Activated CD8-positive, alpha-beta T cell treated with anti-CD3 and anti-CD28 coated beads for 36 hours (primary cell): Measurements from ENCODE around the gene TYRO3. TPM values are rescaled to one million over a fixed set of nuclear protein-coding genes. Genes with fewer than 3 reads are reported as not detected.

Experiments used
- ATAC-seq: fragments of 200-7000 bp; cut with Tn5 transposase; one replicate; pipeline ENCODE4 v1.10.0; 2021; ENCODE audit warnings: mild to moderate bottlenecking, moderate library complexity
- CTCF ChIA-PET: fragments of 350-600 bp; sonication (Branson Sonifier 250); formaldehyde crosslinking; loops from one replicate; lab custom pipeline; 2021; ENCODE audit warnings: antibody characterized with exemption; lab: Charles Lee
- POLR2A ChIA-PET: fragments of 350-600 bp; sonication (Branson Sonifier 250); formaldehyde crosslinking; loops from one replicate; lab custom pipeline; 2021; ENCODE audit warnings: antibody characterized with exemption; lab: Charles Lee
- DNase-seq: peaks from one replicate; pipeline ENCODE4 v3.0.0-alpha.2; 2020
- H3K27ac Mint-ChIP-seq: one replicate; pipeline ENCODE4 v1.8.0; 2021; ENCODE audit warnings: mild to moderate bottlenecking, mixed read lengths
- H3K27me3 Mint-ChIP-seq: one replicate; pipeline ENCODE4 v1.8.0; 2021; ENCODE audit warnings: mixed read lengths
- H3K36me3 Mint-ChIP-seq: one replicate; pipeline ENCODE4 v1.8.0; 2021; ENCODE audit warnings: low read depth, mixed read lengths
- H3K4me1 Mint-ChIP-seq: one replicate; pipeline ENCODE4 v1.8.0; 2021; ENCODE audit warnings: low read depth, mixed read lengths
- H3K4me3 Mint-ChIP-seq: one replicate; pipeline ENCODE4 v1.8.0; 2021; ENCODE audit warnings: mild to moderate bottlenecking, moderate library complexity, mixed read lengths
- H3K9me3 Mint-ChIP-seq: one replicate; pipeline ENCODE4 v1.8.0; 2021; ENCODE audit warnings: mixed read lengths
- CTCF ChIP-seq: fragments of 200-600 bp; IDR thresholded peaks from one replicate; pipeline ENCODE4 v1.8.0; 2022; ENCODE audit warnings: antibody characterized with exemption, mild to moderate bottlenecking
- intact Hi-C: fragments of 100-400 bp; cut with micrococcal nuclease; formaldehyde crosslinking; loops from one replicate; pipeline ENCODE4 v1.10.0; 2022
- total RNA-seq, 2 experiments: library from RNA; stranded (reverse); gene quantifications; one replicate each; pipeline ENCODE4 v1.2.3, GENCODE V29; 2021

Gene TYRO3
- total RNA-seq, 2 experiments from 2014 or later: 0.67 to 1.3 TPM

DNA sequence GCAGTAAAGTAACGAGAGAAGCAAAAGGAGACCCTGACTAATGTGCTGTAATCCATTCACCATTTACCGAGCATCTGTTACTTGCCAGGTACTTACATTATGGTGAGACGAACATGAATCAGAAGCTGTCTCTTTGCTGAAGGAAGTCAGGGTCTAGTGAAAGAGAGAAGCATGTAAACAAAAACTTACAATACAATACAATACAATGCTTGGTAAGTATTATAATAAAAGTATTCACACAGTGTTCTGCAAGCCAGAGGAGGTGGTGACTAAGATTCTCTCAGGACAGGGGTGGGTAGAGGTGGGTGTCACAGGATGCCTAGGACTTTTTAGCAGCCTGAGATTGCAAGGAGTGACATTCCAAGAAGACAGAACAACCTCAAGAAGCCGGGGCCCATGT is 51.0 kb downstream of the TYRO3 start:
- Mint-ChIP-seq H3K27me3 (peaks cover 5% of the 10 kb centered on the region), H3K36me3 (no peaks in the 10 kb centered on the region), H3K27ac (no peak overlapping the region), H3K4me3 (no peak overlapping the region), H3K4me1 (no peaks in the 10 kb centered on the region), H3K9me3 (no peaks in the 10 kb centered on the region)
- ATAC-seq (no peak), DNase-seq (no peak)
- no peak for TF ChIP-seq CTCF
- CTCF ChIA-PET: no interaction called here
- intact Hi-C loops: no loop called here
- POLR2A ChIA-PET: interaction anchor here (0.6 kb wide), 1 partner anchor 12 kb away, joined by 4 read pairs; no protein-coding TSS in a partner anchor

DNA sequence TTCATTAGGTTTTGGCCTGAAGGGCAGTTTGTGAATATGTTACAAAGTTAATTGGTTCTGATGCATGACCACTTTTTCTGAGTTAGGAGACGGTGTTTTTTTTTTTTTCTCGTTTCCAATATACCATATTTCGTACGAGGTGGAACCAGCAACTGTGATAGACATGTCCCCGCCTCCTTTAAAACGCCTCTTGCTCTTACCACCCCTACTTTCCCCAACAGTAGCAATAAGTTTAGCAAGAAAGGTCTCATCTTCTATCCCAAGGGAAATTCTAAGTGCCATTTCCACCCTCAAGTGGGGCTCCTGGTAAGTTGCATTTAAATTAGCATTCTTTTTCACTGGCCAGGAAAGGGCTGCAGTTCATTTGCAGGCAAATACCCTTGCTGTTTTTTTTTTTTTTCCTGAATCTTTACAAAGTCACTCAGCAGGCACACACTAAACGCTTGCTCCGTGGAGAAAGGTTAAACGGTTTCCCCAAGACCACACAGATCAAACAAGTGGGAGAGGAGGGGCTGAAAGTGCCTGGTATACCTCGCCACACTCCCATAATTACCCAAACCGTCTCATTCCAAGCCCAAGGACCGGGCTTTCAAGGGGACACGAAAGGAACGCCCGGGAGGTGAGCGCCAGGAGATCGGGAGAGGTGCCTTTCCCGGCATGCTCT is 61.7 kb downstream of the TYRO3 start:
- CTCF ChIA-PET: no interaction called here
- DNase-seq: no peak
- Mint-ChIP-seq H3K27me3 (peaks cover 4% of the 10 kb centered on the region), H3K27ac (peak overlapping the region; percentile 83), H3K9me3 (peaks cover 5% of the 10 kb centered on the region), H3K36me3 (peaks cover 6% of the 10 kb centered on the region), H3K4me1 (peaks cover 13% of the 10 kb centered on the region), H3K4me3 (peak overlapping the region; percentile 70)
- TF ChIP-seq CTCF: no peak
- no peak for ATAC-seq
- POLR2A ChIA-PET: interaction anchor here (0.9 to 2.3 kb wide), 2 partner anchors 17 to 39 kb away, joined by 3 to 17 read pairs; partner anchors contain the start of gene MGA
- intact Hi-C loops: no loop called here

- TF ChIP-seq CTCF: no peak
- ATAC-seq (peak; percentile 93), DNase-seq (peak; percentile 88)
- Mint-ChIP-seq H3K36me3 (peaks cover 6% of the 10 kb centered on the region), H3K27me3 (peaks cover 4% of the 10 kb centered on the region), H3K9me3 (peaks cover 5% of the 10 kb centered on the region), H3K4me1 (peaks cover 13% of the 10 kb centered on the region), H3K27ac (peak overlapping the region; percentile 83), H3K4me3 (peak overlapping the region; percentile 70)
- POLR2A ChIA-PET: interaction anchor here (0.5 to 2.3 kb wide), 4 partner anchors 11 to 45 kb away, joined by 3 to 17 read pairs (median 4); partner anchors contain the start of gene MGA
- CTCF ChIA-PET: interaction anchor here (1.0 kb wide), 1 partner anchor 18 kb away, joined by 3 read pairs; no protein-coding TSS in a partner anchor
- intact Hi-C loops: no loop called here
Measured at GRCh38 chr15:41621200-41622193, 62.5 kb downstream of the TYRO3 start.

GRCh38 chr15:41622901-41623300 is 63.9 kb downstream of the TYRO3 start:
- Mint-ChIP-seq H3K4me1 (peaks cover 13% of the 10 kb centered on the region), H3K27ac (no peak overlapping the region), H3K9me3 (peaks cover 3% of the 10 kb centered on the region), H3K4me3 (no peak overlapping the region), H3K36me3 (peaks cover 6% of the 10 kb centered on the region), H3K27me3 (peaks cover 4% of the 10 kb centered on the region)
- ATAC-seq (no peak), DNase-seq (no peak)
- ChIA-PET POLR2A (interaction anchor here (0.8 to 2.3 kb wide), 2 partner anchors 37 to 140 kb away, joined by 3 to 17 read pairs; partner anchors contain the start of gene MGA), CTCF (interaction anchor here (0.9 kb wide), 1 partner anchor 11 kb away, joined by 3 read pairs; no protein-coding TSS in a partner anchor)
- no peak for TF ChIP-seq CTCF
- intact Hi-C loops: no loop called here
